Measurements from ENCODE around the gene OXER1. TPM values are rescaled to one million over a fixed set of nuclear protein-coding genes. Genes with fewer than 3 reads are reported as not detected.

The OXER1 gene
- polyA plus RNA-seq (2013), result 2.8 and 2.9 TPM in 2 replicates

- H2AFZ ChIP-seq (ENCODE audit: insufficient read depth, low read length, poor library complexity), result no peak within 1 kb of the TSS
- no peaks in the 10 kb centered on the region for H3K27me3 ChIP-seq (ENCODE audit: insufficient read depth, low read length)
- no peak within 1 kb of the TSS for H3K14ac ChIP-seq (ENCODE audit: low read length)
- no peak within 1 kb of the TSS for H4K8ac ChIP-seq (ENCODE audit: low read depth, low read length)
- WGBS (ENCODE audit: extremely low coverage, insufficient coverage, insufficient read length), result no CpG with 5 or more reads among the region's 5 CpGs
- no peak within 1 kb of the TSS for H2AK5ac ChIP-seq (ENCODE audit: low read length)
- H3K4me1 ChIP-seq (ENCODE audit: control insufficient read depth in 1 of 2, insufficient read depth in 2 of 2, low read length in 2 of 2), result no peaks in the 10 kb centered on the region
- peaks cover 3% of the 10 kb centered on the region for H3K9me3 ChIP-seq (ENCODE audit: insufficient read depth, low read depth, low read length)
- H3K36me3 ChIP-seq (ENCODE audit: control insufficient read depth in 1 of 2, insufficient read depth in 2 of 2, low read length in 2 of 2), result no peaks in the 10 kb centered on the region
- no peak within 1 kb of the TSS for H2BK5ac ChIP-seq (ENCODE audit: low read depth, low read length, poor library complexity)
- no peak within 1 kb of the TSS for H2BK120ac ChIP-seq (ENCODE audit: insufficient read depth, low read length, poor library complexity)
- H3K4me3 ChIP-seq (ENCODE audit: low read depth, low read length), result no peak within 1 kb of the TSS
- DNase-seq, result no peak
- no peak within 1 kb of the TSS for H3K23ac ChIP-seq (ENCODE audit: low read length)
- H4K91ac ChIP-seq (ENCODE audit: low read depth, low read length), result no peak within 1 kb of the TSS
- no peak within 1 kb of the TSS for H3K27ac ChIP-seq (ENCODE audit: low read depth, low read length)
- no peak within 1 kb of the TSS for H3K4me2 ChIP-seq (ENCODE audit: low read length)
- H3K18ac ChIP-seq (ENCODE audit: low read length), result no peak within 1 kb of the TSS
- no peaks in the 10 kb centered on the region for H3K79me2 ChIP-seq (ENCODE audit: control insufficient read depth, insufficient read depth, low read length, poor library complexity)
- H2BK12ac ChIP-seq (ENCODE audit: low read length), result no peak within 1 kb of the TSS
- H3K79me1 ChIP-seq (ENCODE audit: low read length), result no peaks in the 10 kb centered on the region
- no peak within 1 kb of the TSS for H3K4ac ChIP-seq (ENCODE audit: low read depth, low read length)
- H4K12ac ChIP-seq (ENCODE audit: low read depth, low read length), result no peak within 1 kb of the TSS
- H3K9ac ChIP-seq (ENCODE audit: low read length), result no peak within 1 kb of the TSS
Observed at GRCh38 chr2:42764096-42764495, at the start of gene OXER1. Gene OXER1, minus strand, starts transcription at chr2:42764135. Its CDS starts 73 bp downstream, at chr2:42764062.

- no peak overlapping the region for H3K27ac ChIP-seq (ENCODE audit: low read depth, low read length)
- peaks cover 18% of the 10 kb centered on the region for H3K79me1 ChIP-seq (ENCODE audit: low read length)
- H2AFZ ChIP-seq (ENCODE audit: insufficient read depth, low read length, poor library complexity), result no peak overlapping the region
- peak in 1 of 2 donors; percentile 67 for DNase-seq
- H3K4me1 ChIP-seq (ENCODE audit: control insufficient read depth in 1 of 2, insufficient read depth in 2 of 2, low read length in 2 of 2), result peaks cover 0 to 6% of the 10 kb centered on the region in 2 experiments
- H3K23ac ChIP-seq (ENCODE audit: low read length), result no peak overlapping the region
- H3K79me2 ChIP-seq (ENCODE audit: control insufficient read depth, insufficient read depth, low read length, poor library complexity), result peaks cover 13% of the 10 kb centered on the region
- no peak overlapping the region for H3K18ac ChIP-seq (ENCODE audit: low read length)
- H2BK5ac ChIP-seq (ENCODE audit: low read depth, low read length, poor library complexity), result no peak overlapping the region
- H2BK12ac ChIP-seq (ENCODE audit: low read length), result no peak overlapping the region
- no CpG with 5 or more reads among the region's 1 CpG for WGBS (ENCODE audit: extremely low coverage, insufficient coverage, insufficient read length)
- H3K36me3 ChIP-seq (ENCODE audit: control insufficient read depth in 1 of 2, insufficient read depth in 2 of 2, low read length in 2 of 2), result no peaks in the 10 kb centered on the region
- H4K8ac ChIP-seq (ENCODE audit: low read depth, low read length), result no peak overlapping the region
- no peak overlapping the region for H2BK120ac ChIP-seq (ENCODE audit: insufficient read depth, low read length, poor library complexity)
- no peak overlapping the region for H2AK5ac ChIP-seq (ENCODE audit: low read length)
- H3K9ac ChIP-seq (ENCODE audit: low read length), result no peak overlapping the region
- no peaks in the 10 kb centered on the region for H3K27me3 ChIP-seq (ENCODE audit: insufficient read depth, low read length)
- no peaks in the 10 kb centered on the region for H3K9me3 ChIP-seq (ENCODE audit: insufficient read depth, low read depth, low read length)
- H3K4me2 ChIP-seq (ENCODE audit: low read length), result no peak overlapping the region
- no peak overlapping the region for H3K4me3 ChIP-seq (ENCODE audit: low read depth, low read length)
- H4K12ac ChIP-seq (ENCODE audit: low read depth, low read length), result no peak overlapping the region
- no peak overlapping the region for H3K14ac ChIP-seq (ENCODE audit: low read length)
- H3K4ac ChIP-seq (ENCODE audit: low read depth, low read length), result no peak overlapping the region
- H4K91ac ChIP-seq (ENCODE audit: low read depth, low read length), result no peak overlapping the region
Observed at GRCh38 chr2:42812899-42813479, 49.1 kb upstream of the OXER1 start.

GRCh38 chr2:42810971-42811811 lies 47.3 kb upstream of the OXER1 start:
- H3K79me1 ChIP-seq (ENCODE audit: low read length), result peaks cover 18% of the 10 kb centered on the region
- no CpG with 5 or more reads among the region's 51 CpGs for WGBS (ENCODE audit: extremely low coverage, insufficient coverage, insufficient read length)
- H2AK5ac ChIP-seq (ENCODE audit: low read length), result peak overlapping the region; percentile 16
- H3K36me3 ChIP-seq (ENCODE audit: control insufficient read depth in 1 of 2, insufficient read depth in 2 of 2, low read length in 2 of 2), result no peaks in the 10 kb centered on the region
- H3K14ac ChIP-seq (ENCODE audit: low read length), result peak overlapping the region; percentile 98
- H3K4me3 ChIP-seq (ENCODE audit: low read depth, low read length), result peak overlapping the region; percentile 80
- H3K18ac ChIP-seq (ENCODE audit: low read length), result peak overlapping the region; percentile 98
- peak overlapping the region; percentile 23 for H2BK5ac ChIP-seq (ENCODE audit: low read depth, low read length, poor library complexity)
- peaks cover 0 to 6% of the 10 kb centered on the region in 2 experiments for H3K4me1 ChIP-seq (ENCODE audit: control insufficient read depth in 1 of 2, insufficient read depth in 2 of 2, low read length in 2 of 2)
- H3K4ac ChIP-seq (ENCODE audit: low read depth, low read length), result peak overlapping the region; percentile 60
- peak overlapping the region; percentile 98 for H4K8ac ChIP-seq (ENCODE audit: low read depth, low read length)
- peak overlapping the region; percentile 66 for H2BK12ac ChIP-seq (ENCODE audit: low read length)
- peak in 1 of 2 donors; percentile 20 for DNase-seq
- H2AFZ ChIP-seq (ENCODE audit: insufficient read depth, low read length, poor library complexity), result peak overlapping the region; percentile 50
- H2BK120ac ChIP-seq (ENCODE audit: insufficient read depth, low read length, poor library complexity), result peak overlapping the region; percentile 33
- peak overlapping the region; percentile 75 for H4K91ac ChIP-seq (ENCODE audit: low read depth, low read length)
- H3K27ac ChIP-seq (ENCODE audit: low read depth, low read length), result peak overlapping the region; percentile 99
- H3K79me2 ChIP-seq (ENCODE audit: control insufficient read depth, insufficient read depth, low read length, poor library complexity), result peaks cover 13% of the 10 kb centered on the region
- no peak overlapping the region for H3K23ac ChIP-seq (ENCODE audit: low read length)
- no peaks in the 10 kb centered on the region for H3K27me3 ChIP-seq (ENCODE audit: insufficient read depth, low read length)
- H3K4me2 ChIP-seq (ENCODE audit: low read length), result peak overlapping the region; percentile 61
- peak overlapping the region; percentile 57 for H3K9ac ChIP-seq (ENCODE audit: low read length)
- peak overlapping the region; percentile 59 for H4K12ac ChIP-seq (ENCODE audit: low read depth, low read length)
- no peaks in the 10 kb centered on the region for H3K9me3 ChIP-seq (ENCODE audit: insufficient read depth, low read depth, low read length)

DNA sequence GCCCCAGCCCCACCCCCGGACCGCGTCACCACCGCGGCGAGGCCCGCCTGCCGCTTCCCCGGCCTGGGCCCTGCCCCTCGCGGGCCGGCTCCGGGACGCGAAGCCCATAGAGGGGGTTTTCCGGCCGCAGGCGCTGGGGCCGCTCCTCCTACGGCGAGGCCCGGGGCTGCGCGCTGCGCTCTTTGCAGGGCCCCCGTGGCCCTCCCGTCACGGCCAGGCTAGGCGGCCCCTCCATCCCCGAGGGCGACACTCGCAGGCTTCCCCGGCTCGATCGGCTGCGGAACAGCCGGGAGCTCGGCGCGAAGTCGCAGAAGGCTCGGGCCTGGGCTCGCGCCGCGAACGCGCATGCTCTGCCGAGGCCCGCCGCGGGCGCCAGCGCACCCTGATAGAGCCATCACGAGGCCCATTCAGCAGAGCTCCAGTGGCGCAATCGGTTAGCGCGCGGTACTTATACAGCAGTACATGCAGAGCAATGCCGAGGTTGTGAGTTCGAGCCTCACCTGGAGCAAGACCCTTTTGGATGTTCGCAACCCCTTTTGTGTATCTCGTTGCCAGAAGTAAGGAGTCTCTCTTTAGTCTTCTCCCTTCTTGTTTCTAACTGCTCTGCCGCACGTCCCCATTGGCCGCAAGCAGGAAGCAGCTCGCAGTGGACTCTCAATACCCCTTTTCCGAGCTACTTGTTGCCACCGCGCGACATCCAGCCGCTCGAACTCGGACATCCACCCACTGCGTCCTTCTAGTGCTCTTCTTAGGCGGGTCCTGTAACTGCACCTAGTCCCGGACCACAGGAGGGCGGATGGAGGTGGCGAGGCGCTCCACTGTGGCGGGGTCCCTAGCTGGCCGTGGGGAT lies 46.4 kb upstream of the OXER1 start:
- H3K79me2 ChIP-seq (ENCODE audit: control insufficient read depth, insufficient read depth, low read length, poor library complexity), result peaks cover 13% of the 10 kb centered on the region
- H3K14ac ChIP-seq (ENCODE audit: low read length), result peak overlapping the region; percentile 98
- peak overlapping the region; percentile 99 for H3K27ac ChIP-seq (ENCODE audit: low read depth, low read length)
- H4K12ac ChIP-seq (ENCODE audit: low read depth, low read length), result peak overlapping the region; percentile 86
- no peak overlapping the region for H3K23ac ChIP-seq (ENCODE audit: low read length)
- H3K9ac ChIP-seq (ENCODE audit: low read length), result peak overlapping the region; percentile 94
- H3K9me3 ChIP-seq (ENCODE audit: insufficient read depth, low read depth, low read length), result no peaks in the 10 kb centered on the region
- H3K4me3 ChIP-seq (ENCODE audit: low read depth, low read length), result peak overlapping the region; percentile 80
- H3K79me1 ChIP-seq (ENCODE audit: low read length), result peaks cover 18% of the 10 kb centered on the region
- peak overlapping the region; percentile 98 for H4K8ac ChIP-seq (ENCODE audit: low read depth, low read length)
- no peaks in the 10 kb centered on the region for H3K36me3 ChIP-seq (ENCODE audit: control insufficient read depth in 1 of 2, insufficient read depth in 2 of 2, low read length in 2 of 2)
- peaks cover 0 to 6% of the 10 kb centered on the region in 2 experiments for H3K4me1 ChIP-seq (ENCODE audit: control insufficient read depth in 1 of 2, insufficient read depth in 2 of 2, low read length in 2 of 2)
- peak overlapping the region; percentile 63 for H2BK12ac ChIP-seq (ENCODE audit: low read length)
- H3K4me2 ChIP-seq (ENCODE audit: low read length), result peak overlapping the region; percentile 61
- H2AFZ ChIP-seq (ENCODE audit: insufficient read depth, low read length, poor library complexity), result peak overlapping the region; percentile 94
- H2AK5ac ChIP-seq (ENCODE audit: low read length), result peak overlapping the region; percentile 17
- H3K18ac ChIP-seq (ENCODE audit: low read length), result peak overlapping the region; percentile 98
- peak overlapping the region; percentile 93 for H2BK5ac ChIP-seq (ENCODE audit: low read depth, low read length, poor library complexity)
- peak; percentile 97 to 99 for DNase-seq
- WGBS (ENCODE audit: extremely low coverage, insufficient coverage, insufficient read length), result no CpG with 5 or more reads among the region's 83 CpGs
- peak overlapping the region; percentile 93 for H2BK120ac ChIP-seq (ENCODE audit: insufficient read depth, low read length, poor library complexity)
- no peaks in the 10 kb centered on the region for H3K27me3 ChIP-seq (ENCODE audit: insufficient read depth, low read length)
- peak overlapping the region; percentile 83 for H3K4ac ChIP-seq (ENCODE audit: low read depth, low read length)
- H4K91ac ChIP-seq (ENCODE audit: low read depth, low read length), result peak overlapping the region; percentile 97

All from trophoblast cell (in vitro differentiated cells and primary cell).